Esophagus squamous epithelium (tissue), 5 donors: ENCODE results near the gene TDRD7. TPM values are rescaled to one million over a fixed set of nuclear protein-coding genes. Genes with fewer than 3 reads are reported as not detected.

Source experiments
- DNase-seq: peaks from one replicate; lab custom pipeline; 2025; lab: John Stamatoyannopoulos, UW
- H3K27ac ChIP-seq, 4 donors: fragments of 200-600 bp; sonication (generic); one replicate each; pipeline ENCODE4 v1.5.1; 2016 to 2019; ENCODE audit warnings: mild to moderate bottlenecking in 1 of 4
- H3K27me3 ChIP-seq, 4 donors: fragments of 200-600 bp; sonication (generic); 1 replicate in 3 of 4; 2 replicates in 1 of 4; pipeline versions ENCODE4 v1.5.1 to v1.6.0; 2017 to 2021; ENCODE audit warnings: antibody characterized with exemption in 1 of 4
- H3K36me3 ChIP-seq, 3 donors: fragments of 200-600 bp; sonication (generic); one replicate each; pipeline ENCODE4 v1.5.1; 2016 to 2019
- H3K4me1 ChIP-seq, 3 donors: fragments of 200-600 bp; sonication (generic); one replicate each; pipeline ENCODE4 v1.5.1; 2017 to 2019
- H3K4me3 ChIP-seq, 4 donors: fragments of 200-600 bp; sonication (generic); 1 replicate in 3 of 4; 2 replicates in 1 of 4; pipeline ENCODE4 v1.5.1; 2016 to 2019; ENCODE audit warnings: mild to moderate bottlenecking in 2 of 4, moderate library complexity in 1 of 4
- H3K9me3 ChIP-seq, 3 donors: fragments of 200-600 bp; sonication (generic); one replicate each; pipeline ENCODE4 v1.5.1; 2016 to 2019
- POLR2A ChIP-seq, 4 donors: fragments of 450-650 bp; IDR thresholded peaks; one replicate each; pipeline ENCODE4 v1.6.1; 2017; ENCODE audit warnings: antibody characterized with exemption in 4 of 4, mild to moderate bottlenecking in 4 of 4, moderate library complexity in 3 of 4
- WGBS, 2 donors: methylation state at CpG; one replicate each; pipeline ENCODE4 v1.1.5; 2018; 5-methylcytosine and 5-hydroxymethylcytosine counted together
- intact Hi-C: fragments of 100-400 bp; cut with DNase I; formaldehyde crosslinking; loops from one replicate; pipeline ENCODE4 v1.15.0; 2022
- total RNA-seq, 4 donors: library from RNA; depleted of rRNA; stranded (reverse); fragments of >200 nt; gene quantifications; one replicate each; pipeline ENCODE4 v1.1.0, GENCODE V29; 2016
- TF ChIP-seq, protein P1 (sequence below), 6 experiments: fragments of 450-650 bp in 4 of 6; fragments of 200-600 bp in 2 of 6; sonication (generic) in 2 of 6; IDR thresholded peaks; one replicate each; pipeline ENCODE4 v1.5.1; 2016 to 2019; ENCODE audit warnings: antibody characterized with exemption in 6 of 6, mild to moderate bottlenecking in 4 of 6, moderate library complexity in 4 of 6
- donor health status: DM: yes; HTN: yes; CAD: no.

TDRD7 gene
- total RNA-seq, 4 donors from 2014 or later, result 7.7 to 11.3 (median 10.2) TPM

DNA sequence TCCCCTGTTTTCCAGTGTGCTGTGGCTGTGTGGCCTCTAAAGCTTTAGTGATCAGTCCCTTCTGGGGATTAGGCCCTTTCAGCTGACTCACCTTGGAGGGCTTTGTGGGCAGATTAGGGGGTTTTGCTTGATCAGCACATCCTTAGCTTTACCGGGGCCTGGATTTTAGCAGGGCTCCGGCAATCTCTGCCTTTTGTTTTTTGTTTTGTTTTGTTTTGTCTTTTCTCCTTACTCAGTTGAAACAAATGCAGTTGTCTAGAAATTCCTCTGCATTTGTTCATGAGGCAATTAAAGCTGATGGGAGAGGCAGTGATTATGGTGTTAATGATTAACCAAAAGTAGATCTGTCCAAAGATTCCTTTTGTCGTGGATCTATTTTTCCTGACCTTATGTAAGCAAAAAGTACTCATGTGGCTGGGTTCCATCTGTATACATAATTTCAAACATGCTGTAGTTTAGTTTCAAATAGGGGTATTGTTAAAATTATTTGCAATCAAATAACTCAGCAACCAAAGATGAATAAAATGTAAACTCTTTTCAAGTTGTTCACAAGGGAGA lies 5.2 kb upstream of the TDRD7 start:
- H3K9me3 ChIP-seq, result peaks cover 0 to 14% (median 6%) of the 10 kb centered on the region in 3 donors
- no peak for DNase-seq
- no peak overlapping the region for H3K27ac ChIP-seq
- TF ChIP-seq, protein P1, sequence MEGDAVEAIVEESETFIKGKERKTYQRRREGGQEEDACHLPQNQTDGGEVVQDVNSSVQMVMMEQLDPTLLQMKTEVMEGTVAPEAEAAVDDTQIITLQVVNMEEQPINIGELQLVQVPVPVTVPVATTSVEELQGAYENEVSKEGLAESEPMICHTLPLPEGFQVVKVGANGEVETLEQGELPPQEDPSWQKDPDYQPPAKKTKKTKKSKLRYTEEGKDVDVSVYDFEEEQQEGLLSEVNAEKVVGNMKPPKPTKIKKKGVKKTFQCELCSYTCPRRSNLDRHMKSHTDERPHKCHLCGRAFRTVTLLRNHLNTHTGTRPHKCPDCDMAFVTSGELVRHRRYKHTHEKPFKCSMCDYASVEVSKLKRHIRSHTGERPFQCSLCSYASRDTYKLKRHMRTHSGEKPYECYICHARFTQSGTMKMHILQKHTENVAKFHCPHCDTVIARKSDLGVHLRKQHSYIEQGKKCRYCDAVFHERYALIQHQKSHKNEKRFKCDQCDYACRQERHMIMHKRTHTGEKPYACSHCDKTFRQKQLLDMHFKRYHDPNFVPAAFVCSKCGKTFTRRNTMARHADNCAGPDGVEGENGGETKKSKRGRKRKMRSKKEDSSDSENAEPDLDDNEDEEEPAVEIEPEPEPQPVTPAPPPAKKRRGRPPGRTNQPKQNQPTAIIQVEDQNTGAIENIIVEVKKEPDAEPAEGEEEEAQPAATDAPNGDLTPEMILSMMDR (IDR thresholded peaks at IDR 0.05), result no peak
- no peak for TF ChIP-seq POLR2A (IDR thresholded peaks at IDR 0.05)
- peaks cover 0 to 31% (median 0%) of the 10 kb centered on the region in 4 donors for H3K27me3 ChIP-seq
- intact Hi-C loops, result loop anchor here (10.0 kb wide), 1 partner anchor 188 kb away; no protein-coding TSS in a partner anchor
- no peak overlapping the region for H3K4me3 ChIP-seq
- peaks cover 0 to 11% (median 4%) of the 10 kb centered on the region in 3 donors for H3K4me1 ChIP-seq
- no peaks in the 10 kb centered on the region for H3K36me3 ChIP-seq
- WGBS, 2 donors, result 44 to 52% methylated on average over 3 of the region's 3 CpGs

DNA sequence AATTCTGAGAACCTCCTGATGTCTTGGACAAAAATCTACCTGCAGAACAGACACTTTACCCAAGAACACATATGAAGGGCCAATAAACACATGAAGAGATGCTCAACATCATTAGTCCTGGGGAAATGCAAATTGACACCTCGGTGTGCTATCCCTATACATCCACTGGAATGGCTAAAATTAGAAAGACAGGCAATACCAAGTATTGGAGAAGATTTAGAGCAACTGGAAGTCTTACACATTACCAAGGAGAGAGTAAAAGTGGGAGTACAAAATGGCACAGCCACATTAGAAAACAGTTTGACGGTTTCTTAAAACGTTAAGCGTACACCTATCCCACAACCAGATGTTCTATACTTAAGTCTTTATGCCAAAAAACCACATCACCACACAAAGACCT lies 3.3 kb upstream of the TDRD7 start:
- peaks cover 3 to 22% (median 4%) of the 10 kb centered on the region in 3 donors for H3K4me1 ChIP-seq
- WGBS, 2 donors, result 72 to 88% methylated on average over 4 of the region's 4 CpGs
- DNase-seq, result no peak
- H3K36me3 ChIP-seq, result no peaks in the 10 kb centered on the region
- H3K4me3 ChIP-seq, result no peak overlapping the region
- H3K27ac ChIP-seq, result no peak overlapping the region
- peaks cover 0 to 11% (median 4%) of the 10 kb centered on the region in 3 donors for H3K9me3 ChIP-seq
- no peak for TF ChIP-seq POLR2A (IDR thresholded peaks at IDR 0.05)
- TF ChIP-seq, protein P1 (IDR thresholded peaks at IDR 0.05), result no peak
- H3K27me3 ChIP-seq, result peaks cover 0 to 31% (median 0%) of the 10 kb centered on the region in 4 donors
- intact Hi-C loops, result loop anchor here (10.0 kb wide), 1 partner anchor 186 kb away; no protein-coding TSS in a partner anchor

DNA sequence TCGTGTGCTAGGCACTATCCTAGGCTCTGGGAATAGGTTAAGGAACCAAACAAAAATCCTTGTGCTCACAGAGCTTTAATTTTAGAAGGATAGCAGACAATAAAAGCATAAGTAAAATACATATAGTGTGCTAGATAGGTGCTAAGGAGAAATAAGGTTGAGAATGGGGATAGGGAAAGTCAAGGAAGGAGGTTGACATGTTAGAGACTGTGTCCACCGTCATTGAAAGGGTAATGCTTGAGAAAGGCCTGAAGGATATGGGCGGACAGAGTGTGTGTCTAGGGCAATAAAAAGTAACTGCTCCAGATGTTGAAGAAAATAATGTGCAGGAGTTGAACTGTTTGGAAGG lies 482 bp upstream of the TDRD7 start:
- Histone ChIP-seq H3K4me1 (peaks cover 3 to 34% (median 7%) of the 10 kb centered on the region in 3 donors), H3K36me3 (no peaks in the 10 kb centered on the region), H3K27me3 (peaks cover 0 to 24% (median 0%) of the 10 kb centered on the region in 4 donors), H3K27ac (peak overlapping the region in 3 of 4 donors; percentile 86 to 94 (median 93)), H3K9me3 (no peaks in the 10 kb centered on the region), H3K4me3 (peak overlapping the region; percentile 84 to 100 (median 92))
- intact Hi-C loops, result loop anchor here (10.0 kb wide), 1 partner anchor 203 kb away; no protein-coding TSS in a partner anchor
- TF ChIP-seq, protein P1 (IDR thresholded peaks at IDR 0.05), result no peak
- TF ChIP-seq POLR2A (IDR thresholded peaks at IDR 0.05), result no peak
- 12 to 16% methylated on average over 3 of the region's 3 CpGs for WGBS, 2 donors
- no peak for DNase-seq

DNA sequence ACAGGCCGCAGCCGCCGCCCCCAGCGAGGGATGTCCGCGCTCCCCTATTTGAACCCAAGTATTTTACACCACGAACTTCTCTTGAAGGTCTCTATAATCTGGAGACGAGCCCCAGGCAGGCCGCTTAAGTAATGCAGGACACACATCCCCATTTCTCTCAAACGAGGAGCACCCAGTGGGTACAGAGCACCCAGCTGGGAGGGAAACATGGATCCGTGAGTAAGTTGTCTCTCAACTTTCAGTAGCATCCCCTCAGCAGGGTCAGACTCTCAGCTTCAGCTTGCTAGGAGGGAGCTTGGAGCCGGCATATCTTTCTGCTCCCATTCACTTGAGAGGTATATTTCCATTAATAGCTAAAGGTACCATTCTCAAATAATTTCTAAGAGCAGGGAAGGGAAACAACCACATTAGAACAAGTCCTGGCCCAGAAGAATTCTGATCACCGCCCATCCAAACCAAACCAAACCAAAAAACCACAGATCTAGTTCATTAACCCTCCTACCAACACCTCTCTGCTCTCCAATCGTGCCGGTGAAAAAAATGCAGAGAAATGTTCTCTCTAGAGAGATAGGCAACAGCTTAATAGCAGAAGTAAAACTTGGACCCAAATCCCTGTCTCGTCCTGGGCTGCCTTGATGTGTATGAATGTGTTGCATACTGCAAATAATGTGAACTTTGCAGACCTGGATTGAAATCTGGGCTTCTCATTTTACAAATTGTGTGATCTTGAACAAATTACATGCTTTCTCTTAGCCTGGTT lies 910 bp downstream of the TDRD7 start:
- H3K4me3 ChIP-seq, result peak overlapping the region; percentile 84 to 100 (median 92)
- H3K36me3 ChIP-seq, result no peaks in the 10 kb centered on the region
- DNase-seq, result no peak
- TF ChIP-seq, protein P1 (IDR thresholded peaks at IDR 0.05), result no peak
- TF ChIP-seq POLR2A (IDR thresholded peaks at IDR 0.05), result no peak
- intact Hi-C loops, result loop anchor here (10.0 kb wide), 1 partner anchor 202 kb away; no protein-coding TSS in a partner anchor
- 9 to 11% methylated on average over 8 to 11 of the region's 16 CpGs for WGBS, 2 donors
- H3K27ac ChIP-seq, result peak overlapping the region; percentile 86 to 94 (median 90)
- H3K9me3 ChIP-seq, result no peaks in the 10 kb centered on the region
- H3K4me1 ChIP-seq, result peaks cover 3 to 32% (median 7%) of the 10 kb centered on the region in 3 donors
- H3K27me3 ChIP-seq, result peaks cover 0 to 17% (median 0%) of the 10 kb centered on the region in 4 donors
